Melanocyte of skin (primary cell): ENCODE results near the gene NDUFV3. TPM values are rescaled to one million over a fixed set of nuclear protein-coding genes. Genes with fewer than 3 reads are reported as not detected.

ENCODE experiments used
- small RNA-seq, 2 donors: library from RNA; depleted of rRNA; stranded (forward); fragments of <200 nt; gene quantifications; one replicate each; pipeline ENCODE3, GENCODE V24; 2012
- total RNA-seq, 2 donors: library from RNA; depleted of rRNA; stranded (reverse); fragments of >200 nt; gene quantifications; 2 replicates each; pipeline ENCODE4 v1.2.3, GENCODE V29; 2012

NDUFV3 gene
- total RNA-seq: 10 to 100 TPM; 49.2 to 62.6 TPM

GRCh38 chr21:42892931-42893755, at the start of gene NDUFV3:
NDUFV3 (plus strand) TSS chr21:42893309; CDS start chr21:42893334, 25 bp downstream.

GRCh38 chr21:42878993-42879787, 13.9 kb upstream of the NDUFV3 start, which contains the start of gene WDR4:
WDR4 (minus strand) TSS chr21:42879539; CDS start chr21:42879495, 44 bp downstream.

GRCh38 chr21:42925114-42925926, 32.2 kb downstream of the NDUFV3 start, which contains the start of gene ERVH48-1:
ERVH48-1 (minus strand) TSS chr21:42925630; CDS start chr21:42919006, 6,624 bp downstream.

Small RNA genes lying within 50 kb of the gene (small RNA-seq; reads per million reads assigned to genes)
- 0 reads per million in 2 donors for gene MIR5692B

Other genes starting within 250 kb of the NDUFV3 start
- gene PDE9A, start 239.7 kb upstream of the NDUFV3 start, total RNA-seq: 1 to 10 TPM in 1 of 2 donors, not detected in 1; 1.7 TPM
- gene WDR4, start 13.8 kb upstream of the NDUFV3 start, total RNA-seq: 10 to 100 TPM in 1 of 2 donors, 1 to 10 TPM in 1; 8.6 to 21.3 TPM
- not detected for gene ERVH48-1, start 32.3 kb downstream of the NDUFV3 start, total RNA-seq
- 1 to 10 TPM; 9.0 to 9.6 TPM for gene PKNOX1, start 81.3 kb downstream of the NDUFV3 start, total RNA-seq
- gene CBS, start 182.5 kb downstream of the NDUFV3 start, total RNA-seq: 10 to 100 TPM; 13.0 to 16.2 TPM
- gene U2AF1, start 214.3 kb downstream of the NDUFV3 start, total RNA-seq: 10 to 100 TPM; 21.3 to 21.6 TPM